A549 (cell line): ENCODE results near the gene B9D1. TPM values are rescaled to one million over a fixed set of nuclear protein-coding genes. Genes with fewer than 3 reads are reported as not detected.

Experiments
- ATAC-seq, 2 experiments: fragments of 200-7000 bp in 1 of 2; fragments of >200 bp in 1 of 2; cut with Nextera tagmentation in 1 of 2; cut with Tn5 transposase in 1 of 2; 3 replicates each; pipeline versions ENCODE4 v1.8.0 to v1.9.1; 2018 to 2020; ENCODE audit warnings: mild to moderate bottlenecking in 1 of 2, moderate library complexity in 1 of 2
- CTCF ChIA-PET: fragments of 300-600 bp; sonication (Branson Sonifier 250); formaldehyde crosslinking; extraction: SDS; loops from one replicate; lab custom pipeline; 2021; ENCODE audit warnings: antibody characterized with exemption, inconsistent platforms; lab: Yijun Ruan, JAX
- POLR2A ChIA-PET: fragments of 350-600 bp; formaldehyde crosslinking; extraction: SDS; loops from one replicate; lab custom pipeline; 2021; ENCODE audit warnings: antibody characterized with exemption, inconsistent platforms; lab: Yijun Ruan, JAX
- DNase-seq, 2 experiments: peaks; one replicate each; pipeline versions ENCODE4 v3.0.0 to v3.0.0-alpha.2; 2011 to 2016; ENCODE audit warnings: low read depth in 1 of 2, low spot score in 1 of 2
- FAIRE-seq: peaks from 2 replicates; lab custom pipeline; 2011; peaks lifted over from hg19 to GRCh38; lab: Jason Lieb, UNC
- H3K27ac ChIP-seq, 2 experiments: fragments of >200 bp; sonication (Bioruptor Twin); formaldehyde crosslinking; 3 replicates each; pipeline ENCODE4 v1.5.1; 2016 to 2017
- H3K4me1 ChIP-seq: fragments of >200 bp; sonication (Bioruptor Twin); formaldehyde crosslinking; 3 replicates; pipeline ENCODE4 v1.6.1; 2016
- H3K4me2 ChIP-seq: fragments of >200 bp; sonication (Bioruptor Twin); formaldehyde crosslinking; 3 replicates; pipeline ENCODE4 v1.6.1; 2016
- H3K4me3 ChIP-seq: fragments of >200 bp; sonication (Bioruptor Twin); formaldehyde crosslinking; 3 replicates; pipeline ENCODE4 v1.5.1; 2016
- H3K9me3 ChIP-seq: fragments of >200 bp; sonication (Bioruptor Twin); formaldehyde crosslinking; 3 replicates; pipeline ENCODE4 v1.6.1; 2016
- ATOH8 ChIP-seq: fragments of 250-450 bp; sonication (Bioruptor Pico); IDR thresholded peaks from 2 replicates; pipeline ENCODE4 v1.5.0; 2020; ENCODE audit warnings: low read depth, mild to moderate bottlenecking, moderate library complexity
- BCL3 ChIP-seq: fragments of >200 bp; sonication (Bioruptor Twin); formaldehyde crosslinking; IDR thresholded peaks from 3 replicates; pipeline ENCODE4 v1.6.1; 2016
- BHLHE40 ChIP-seq: IDR thresholded peaks from 2 replicates; pipeline ENCODE4 v1.6.1; 2012; ENCODE audit warnings: low read depth, low read length, inconsistent platforms
- CBX8 ChIP-seq: fragments of 200-600 bp; sonication (generic); IDR thresholded peaks from 2 replicates; pipeline ENCODE4 v1.6.1; 2016
- EHF ChIP-seq: fragments of 250-450 bp; sonication (Bioruptor Pico); IDR thresholded peaks from 2 replicates; pipeline ENCODE4 v1.5.0; 2020; ENCODE audit warnings: mild to moderate bottlenecking
- ELK1 ChIP-seq: fragments of 150-350 bp; IDR thresholded peaks from 2 replicates; pipeline ENCODE4 v1.6.1; 2014; ENCODE audit warnings: low read depth, mild to moderate bottlenecking, low read length
- ESRRA ChIP-seq: fragments of 150-350 bp; IDR thresholded peaks from 2 replicates; pipeline ENCODE4 v1.6.1; 2014; ENCODE audit warnings: mild to moderate bottlenecking, low read length, borderline replicate concordance
- FOSB ChIP-seq: fragments of 250-450 bp; sonication (Bioruptor Pico); IDR thresholded peaks from 2 replicates; pipeline ENCODE4 v1.5.0; 2020; ENCODE audit warnings: mild to moderate bottlenecking, moderate library complexity
- FOSL2 ChIP-seq, 2 experiments: fragments of 450-650 bp in 1 of 2; fragments of >200 bp in 1 of 2; sonication (Bioruptor Twin) in 1 of 2; formaldehyde crosslinking; IDR thresholded peaks; 2 replicates each; pipeline versions ENCODE4 v1.5.0 to v1.6.1; 2016 to 2020; ENCODE audit warnings: mild to moderate bottlenecking in 1 of 2, moderate library complexity in 1 of 2
- HDAC2 ChIP-seq: fragments of 200-600 bp; sonication (generic); IDR thresholded peaks from 2 replicates; pipeline ENCODE4 v1.6.1; 2016
- HEYL ChIP-seq: fragments of 250-450 bp; sonication (Bioruptor Pico); IDR thresholded peaks from 2 replicates; pipeline ENCODE4 v1.8.0; 2021; ENCODE audit warnings: mild to moderate bottlenecking, moderate library complexity
- KDM5A ChIP-seq: fragments of 200-600 bp; sonication (generic); IDR thresholded peaks from 2 replicates; pipeline ENCODE4 v1.6.1; 2016; ENCODE audit warnings: antibody characterized with exemption, mild to moderate bottlenecking
- PHF8 ChIP-seq: fragments of 200-600 bp; sonication (generic); IDR thresholded peaks from 2 replicates; pipeline ENCODE4 v1.6.1; 2016; ENCODE audit warnings: low read depth, mild to moderate bottlenecking, antibody characterized with exemption, moderate library complexity, borderline replicate concordance
- RARB ChIP-seq: fragments of 250-450 bp; sonication (Bioruptor Pico); IDR thresholded peaks from 2 replicates; pipeline ENCODE4 v1.8.0; 2021; ENCODE audit warnings: mild to moderate bottlenecking, moderate library complexity
- REST ChIP-seq: fragments of 200-600 bp; sonication (generic); IDR thresholded peaks from 2 replicates; pipeline ENCODE4 v1.6.1; 2016; ENCODE audit warnings: antibody characterized with exemption, mild to moderate bottlenecking, moderate library complexity
- USF2 ChIP-seq: fragments of 450-650 bp; IDR thresholded peaks from 2 replicates; pipeline ENCODE4 v1.6.1; 2014; ENCODE audit warnings: antibody characterized with exemption
- ZC3H11A ChIP-seq: fragments of 450-650 bp; IDR thresholded peaks from 2 replicates; pipeline ENCODE4 v1.6.1; 2014; ENCODE audit warnings: antibody characterized with exemption, mild to moderate bottlenecking
- ZFP36 ChIP-seq: fragments of 450-650 bp; IDR thresholded peaks from 2 replicates; pipeline ENCODE4 v1.6.1; 2014; ENCODE audit warnings: borderline replicate concordance; ENCODE audit not compliant: partially characterized antibody
- ZNF302 ChIP-seq: fragments of 250-450 bp; sonication (Bioruptor Pico); IDR thresholded peaks from 2 replicates; pipeline ENCODE4 v1.9.0; 2021; ENCODE audit warnings: inconsistent platforms, mild to moderate bottlenecking, moderate library complexity
- WGBS: methylation state at CpG from one replicate; pipeline ENCODE4 v1.1.6; 2017; ENCODE audit errors: missing lambda C conversion rate; 5-methylcytosine and 5-hydroxymethylcytosine counted together
- polyA plus RNA-seq, 4 experiments: library from polyadenylated mRNA; depleted of rRNA in 3 of 4; stranded (reverse); fragments of >200 nt; fragmentation: RNase III in 1 of 4; extraction: RNeasy Plus Mini Kit Qiagen cat#74134 plus additional on column Dnase treatment in 1 of 4; gene quantifications; 2 replicates in 3 of 4; 3 replicates in 1 of 4; pipeline ENCODE4 v1.2.3, GENCODE V29; 2011 to 2017

Gene B9D1
- polyA plus RNA-seq, 2 of the 4 experiments (the other 2 are of a cell fraction): 48.2 to 60.6 TPM

- TF ChIP-seq ELK1 (no peak), BCL3 (no peak), REST (no peak), PHF8 (no peak)
- TF ChIP-seq, all 56 proteins: peak for 0
Observed at GRCh38 chr17:19361326-19361725, 1.2 kb downstream of the B9D1 start (continued).

- WGBS: 93% methylated on average over 8 of the region's 8 CpGs
- no peak for ATAC-seq
- POLR2A ChIA-PET: interaction anchor here (1.2 kb wide), 1 partner anchor 17 kb away, joined by 3 read pairs; no protein-coding TSS in a partner anchor
- H3K27ac ChIP-seq: no peak overlapping the region
- DNase-seq: no peak
- H3K4me3 ChIP-seq: no peak overlapping the region
- no peak overlapping the region for H3K4me2 ChIP-seq
- CTCF ChIA-PET: interaction anchor here (0.7 to 14.6 kb wide), 5 partner anchors 9 to 94 kb away, joined by 3 to 362 read pairs (median 35); partner anchors contain the start of gene RNF112
- no peak for TF ChIP-seq FOSL2 (IDR thresholded peaks at IDR 0.05)
- no peak for TF ChIP-seq FOSL2 (CRISPR knock-in tag; IDR thresholded peaks at IDR 0.05)
- no peaks in the 10 kb centered on the region for H3K9me3 ChIP-seq
- FAIRE-seq: no peak
- H3K4me1 ChIP-seq: peaks cover 16% of the 10 kb centered on the region; the same call in 2 of the 3 replicates
Observed at GRCh38 chr17:19360772-19361171, 1.8 kb downstream of the B9D1 start.

- H3K9me3 ChIP-seq: no peaks in the 10 kb centered on the region
- WGBS: 92% methylated on average over 5 of the region's 5 CpGs
- no peak for FAIRE-seq
- POLR2A ChIA-PET: interaction anchor here (1.2 kb wide), 1 partner anchor 18 kb away, joined by 3 read pairs; no protein-coding TSS in a partner anchor
- no peak overlapping the region for H3K4me3 ChIP-seq
- no peak for TF ChIP-seq EHF (CRISPR knock-in tag)
- TF ChIP-seq USF2: no peak
- TF ChIP-seq ATOH8: no peak
- TF ChIP-seq FOSB (CRISPR knock-in tag): no peak
- TF ChIP-seq HDAC2: no peak
- no peak for TF ChIP-seq RARB
- TF ChIP-seq ESRRA: no peak
- TF ChIP-seq CBX8: no peak
- no peak for TF ChIP-seq HEYL (CRISPR knock-in tag)
- no peak for TF ChIP-seq ZC3H11A
- no peak for TF ChIP-seq ZFP36
- TF ChIP-seq ZNF302: no peak
- no peak for TF ChIP-seq BHLHE40
- TF ChIP-seq KDM5A: no peak
- no peak for ATAC-seq
- CTCF ChIA-PET: interaction anchor here (0.6 to 14.6 kb wide), 4 partner anchors 17 to 385 kb away, joined by 3 to 362 read pairs (median 4); no protein-coding TSS in a partner anchor
- H3K4me1 ChIP-seq: peaks cover 16% of the 10 kb centered on the region; the same call in 2 of the 3 replicates
- DNase-seq: no peak
- H3K4me2 ChIP-seq: no peak overlapping the region
- H3K27ac ChIP-seq: no peak overlapping the region
Observed at GRCh38 chr17:19359856-19360255, 2.7 kb downstream of the B9D1 start.
